NCI-H187 treated with DMSO at 0.1 percent for 48 hours (cell line): ENCODE data around the gene CMBL.
A peak's percentile ranks its signal among the peaks of the same experiment; 100 is the strongest.
"Not testable (repeated sequence)": the region's sequence is repeated elsewhere in the genome, so short reads cannot be mapped to it uniquely, and the experiment has no call there.

Source experiments
- DNase-seq: peaks from one replicate; lab custom pipeline; 2025; lab: John Stamatoyannopoulos, UW

CMBL gene

DNA sequence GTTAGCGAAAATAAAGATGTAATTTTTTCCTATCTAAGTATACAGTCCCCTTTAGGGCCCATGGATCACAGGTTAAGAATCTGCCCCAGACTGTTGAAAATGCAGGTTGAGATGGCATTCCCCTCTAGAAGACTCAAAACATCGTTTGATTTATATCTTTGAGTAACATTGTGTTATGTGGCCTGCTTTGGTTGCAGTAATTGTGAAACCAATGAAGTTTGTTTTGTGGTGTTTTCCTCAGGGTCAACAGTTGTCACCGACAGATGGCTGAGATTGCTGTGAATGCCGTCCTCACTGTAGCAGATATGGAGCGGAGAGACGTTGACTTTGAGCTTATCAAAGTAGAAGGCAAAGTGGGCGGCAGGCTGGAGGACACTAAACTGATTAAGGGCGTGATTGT is 49.8 kb downstream of the CMBL start:
- DNase-seq, result no peak

DNA sequence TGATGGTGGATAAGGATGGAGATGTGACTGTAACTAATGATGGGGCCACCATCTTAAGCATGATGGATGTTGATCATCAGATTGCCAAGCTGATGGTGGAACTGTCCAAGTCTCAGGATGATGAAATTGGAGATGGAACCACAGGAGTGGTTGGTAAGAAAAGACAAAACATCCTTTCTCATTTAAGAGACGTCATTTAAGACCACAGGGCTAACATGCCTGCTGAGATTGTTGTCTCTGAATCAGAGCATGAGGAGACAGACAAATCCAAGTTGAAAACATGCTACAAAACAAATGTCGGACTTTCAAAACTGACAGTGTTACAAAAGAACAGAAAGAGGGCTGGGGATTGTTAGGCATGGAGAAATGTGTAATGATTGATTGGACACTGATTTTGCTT is 53.0 kb downstream of the CMBL start:
- DNase-seq, result no peak

DNA sequence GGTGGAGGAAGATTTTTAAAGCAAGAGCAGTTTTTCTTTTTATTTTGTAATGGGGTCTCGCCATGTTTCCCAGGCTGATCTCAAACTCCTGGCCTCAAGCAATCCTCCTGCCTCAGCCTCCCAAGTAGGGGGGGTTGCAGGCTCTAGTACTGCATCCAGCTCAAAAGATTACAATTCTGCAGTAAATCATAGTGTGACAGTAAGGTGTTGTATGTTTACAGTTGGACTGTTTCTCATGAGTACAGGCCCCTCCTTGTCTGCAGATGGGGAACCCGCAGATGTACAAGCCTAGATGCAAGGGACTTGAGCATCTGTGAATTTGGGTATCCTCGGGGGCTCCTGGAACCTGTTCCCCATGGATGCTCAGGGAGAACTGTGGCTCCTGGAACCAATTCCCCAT is 54.3 kb downstream of the CMBL start:
- DNase-seq, result no peak

GRCh38 chr5:10251405-10251804 is 56.3 kb downstream of the CMBL start:
- no peak for DNase-seq

- no peak for DNase-seq
These were observed 56.9 kb downstream of the CMBL start for GRCh38 chr5:10250806-10251276.

DNA sequence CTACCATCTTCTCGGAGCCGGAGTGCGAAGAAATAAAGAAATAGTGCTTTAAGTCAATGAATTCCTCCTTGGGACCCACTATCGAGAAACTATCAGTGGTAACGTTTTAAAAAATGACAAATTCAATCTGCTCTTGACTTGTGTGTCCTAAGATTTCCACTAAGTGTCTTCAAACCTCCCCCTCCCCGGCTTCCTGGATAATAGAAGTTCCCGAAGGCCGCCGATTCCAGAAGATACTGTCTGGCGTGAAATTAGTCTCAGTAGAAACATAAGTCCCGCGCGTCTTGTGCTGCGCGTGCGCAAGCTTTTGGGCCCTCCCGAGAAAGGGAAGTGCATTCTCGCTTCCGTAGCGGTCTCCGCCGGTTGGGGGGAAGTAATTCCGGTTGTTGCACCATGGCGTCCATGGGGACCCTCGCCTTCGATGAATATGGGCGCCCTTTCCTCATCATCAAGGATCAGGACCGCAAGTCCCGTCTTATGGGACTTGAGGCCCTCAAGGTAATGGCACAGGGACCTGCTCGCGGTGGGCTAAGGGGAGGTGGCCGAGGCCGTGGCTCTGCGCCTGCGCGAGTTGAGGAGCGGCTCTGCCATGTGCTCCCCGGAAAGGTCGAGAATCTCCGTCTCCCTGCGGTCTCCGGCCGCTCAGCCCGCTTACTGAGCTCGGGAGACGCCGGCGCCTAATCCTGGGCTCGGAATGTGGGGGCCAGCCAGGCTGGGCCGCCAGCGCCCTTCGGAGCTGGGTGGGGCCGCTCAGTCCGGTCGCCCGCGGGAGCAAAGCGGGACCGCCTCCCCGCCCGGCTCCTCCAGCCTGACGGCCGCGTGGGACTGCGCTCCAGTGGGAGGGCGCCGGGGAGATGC is 57.5 kb downstream of the CMBL start, which contains the start of gene CCT5:
CCT5 (plus strand) TSS at position 333 of the 858 bp plus-strand sequence; CDS start at position 394, 61 bp downstream.
- DNase-seq, result peak; percentile 94

GRCh38 chr5:10248378-10249260 is 59.1 kb downstream of the CMBL start:
- DNase-seq, result no peak

DNA sequence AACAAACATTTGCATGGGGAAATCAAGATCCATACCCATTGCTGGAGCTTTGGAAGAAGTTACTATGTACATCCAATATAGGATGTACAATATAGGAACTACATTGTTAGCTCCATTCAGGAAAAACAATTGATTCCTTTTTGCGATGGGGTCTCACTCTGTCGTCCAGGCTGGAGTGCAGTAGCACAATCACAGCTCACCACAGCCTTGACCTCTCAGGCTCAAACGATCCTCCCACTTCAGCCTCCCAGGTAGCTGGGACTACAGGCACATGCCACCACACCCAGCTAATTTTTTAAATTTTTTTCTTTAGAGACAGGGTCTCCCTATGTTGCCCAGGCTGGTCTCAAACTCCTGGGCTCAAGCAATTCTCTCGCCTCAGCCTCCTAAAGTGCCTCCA is 60.5 kb downstream of the CMBL start:
- DNase-seq, result not testable (repeated sequence)

DNA sequence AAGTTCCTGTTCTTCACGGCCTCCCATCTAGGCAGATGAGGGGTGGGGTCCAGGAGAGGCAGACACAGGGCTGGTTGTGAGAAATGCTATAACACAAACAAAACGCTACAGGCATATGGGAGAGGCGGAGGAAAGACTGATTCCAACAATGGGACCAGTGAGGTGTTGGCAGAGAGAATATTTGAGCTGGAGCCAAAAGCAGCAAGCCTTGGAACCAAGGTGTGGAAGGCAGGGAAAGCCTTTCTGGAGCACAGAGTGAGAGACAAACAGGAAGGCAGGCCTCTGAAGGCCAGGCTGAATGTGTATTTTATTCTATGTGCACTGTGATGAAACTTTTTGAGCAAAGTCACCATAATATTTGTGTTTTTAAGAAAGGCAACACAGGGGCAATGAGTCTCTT is 60.9 kb downstream of the CMBL start:
- no peak for DNase-seq

DNA sequence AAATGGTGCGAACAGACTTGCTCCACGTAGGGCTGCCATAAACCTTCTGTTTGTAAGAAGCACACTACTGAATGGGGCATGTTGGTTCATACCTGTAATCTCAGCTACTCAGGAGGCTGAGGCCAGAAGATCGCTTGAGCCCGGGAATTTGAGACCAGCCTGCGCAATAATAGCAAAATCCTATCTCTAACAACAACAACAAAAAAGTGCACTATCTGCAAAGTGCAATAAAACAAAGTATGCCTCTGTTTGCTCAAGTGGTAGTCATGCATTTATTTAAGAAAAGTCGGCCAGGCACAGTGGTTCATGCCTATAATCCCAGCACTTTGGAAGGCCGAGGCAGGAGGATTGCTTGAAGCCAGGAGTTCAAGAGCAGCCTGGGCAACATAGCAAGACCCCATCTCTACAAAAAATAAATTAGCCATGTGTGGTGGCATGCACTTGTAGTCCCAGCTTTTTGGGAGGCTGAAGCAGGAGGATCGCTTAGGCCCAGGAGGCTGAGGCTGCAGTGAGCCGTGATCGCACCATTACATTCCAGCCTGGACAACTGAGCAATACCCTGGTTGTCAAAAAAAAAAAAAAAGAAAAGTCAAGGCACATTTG is 63.3 kb downstream of the CMBL start:
- no peak for DNase-seq

- DNase-seq, result no peak
These were observed 64.0 kb downstream of the CMBL start for GRCh38 chr5:10243660-10244240.

DNA sequence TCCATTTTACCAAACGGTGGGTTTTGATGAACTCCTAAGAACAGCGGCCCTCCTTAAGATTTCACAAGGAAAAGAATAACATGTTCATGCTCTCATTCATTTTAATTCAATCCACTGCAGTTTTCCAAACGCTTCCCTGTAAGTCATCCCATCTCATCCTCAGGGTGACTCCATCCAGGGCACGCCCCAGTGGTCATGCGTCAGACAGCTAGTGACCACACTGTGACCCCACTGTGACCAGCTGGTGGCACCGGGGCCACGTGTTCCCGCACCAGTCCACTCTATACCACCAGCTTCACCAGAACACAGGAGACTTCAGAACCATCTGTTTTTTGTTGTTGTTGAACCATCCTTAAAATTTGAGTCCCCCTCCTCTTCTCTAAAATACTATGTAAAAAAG is 72.4 kb downstream of the CMBL start:
- DNase-seq, result no peak

- DNase-seq, result no peak
These were observed 74.2 kb downstream of the CMBL start for GRCh38 chr5:10233505-10233904.

DNA sequence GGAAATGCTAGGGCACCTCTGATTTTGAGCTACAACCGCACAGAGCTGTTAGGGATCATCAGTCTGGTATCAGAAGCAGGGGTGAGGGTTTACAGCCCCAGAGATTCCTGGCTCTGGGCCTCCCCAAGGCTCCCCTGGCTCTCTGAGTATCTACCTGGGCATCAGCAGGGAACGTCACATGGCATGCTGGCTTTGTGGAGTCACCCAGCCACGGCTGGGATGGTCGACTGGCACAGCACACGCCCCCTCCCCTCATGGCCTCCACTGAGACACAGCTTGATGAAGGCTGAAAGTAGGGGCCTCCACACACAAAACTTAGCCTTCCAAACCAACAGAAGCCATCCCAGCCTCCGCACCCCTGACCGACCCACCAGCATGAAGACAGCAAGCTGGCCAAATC is 74.7 kb downstream of the CMBL start:
- DNase-seq, result no peak

GRCh38 chr5:10232386-10232785 is 75.3 kb downstream of the CMBL start:
- no peak for DNase-seq

DNA sequence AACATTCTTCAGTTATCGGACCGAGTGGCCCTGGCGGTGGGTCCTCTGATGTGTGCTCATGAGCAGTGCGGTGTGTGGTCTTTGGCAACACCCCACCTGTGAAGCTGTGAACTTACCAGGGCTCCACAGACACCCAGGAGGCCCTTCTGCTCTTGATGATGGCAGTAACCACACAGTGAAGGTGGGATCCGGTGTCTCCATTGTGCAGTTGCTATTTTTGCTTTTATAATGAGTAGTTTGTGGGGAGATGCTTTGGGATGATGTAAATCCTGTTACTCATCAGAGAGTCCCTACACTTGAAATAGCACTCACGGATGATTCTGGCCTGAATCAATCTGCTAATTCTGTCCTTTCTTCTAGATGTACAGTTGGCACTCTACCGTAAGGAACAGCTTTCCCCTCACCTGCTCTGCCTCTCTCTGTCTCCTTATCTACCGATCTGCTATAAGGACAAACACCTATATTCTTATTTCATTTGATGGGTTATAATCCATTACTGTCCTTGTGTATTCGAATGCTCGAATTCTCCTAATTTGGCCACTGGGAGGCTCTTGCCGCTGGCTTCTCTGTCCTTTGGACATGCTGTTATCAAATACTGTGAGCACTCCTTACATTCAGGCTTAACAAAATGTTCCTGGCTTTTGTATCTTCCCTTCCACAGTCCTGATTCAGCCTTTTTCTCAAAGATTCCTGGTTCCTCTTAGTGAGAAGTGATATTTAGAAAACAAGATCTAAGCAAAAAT is 78.2 kb downstream of the CMBL start:
- no peak for DNase-seq

DNA sequence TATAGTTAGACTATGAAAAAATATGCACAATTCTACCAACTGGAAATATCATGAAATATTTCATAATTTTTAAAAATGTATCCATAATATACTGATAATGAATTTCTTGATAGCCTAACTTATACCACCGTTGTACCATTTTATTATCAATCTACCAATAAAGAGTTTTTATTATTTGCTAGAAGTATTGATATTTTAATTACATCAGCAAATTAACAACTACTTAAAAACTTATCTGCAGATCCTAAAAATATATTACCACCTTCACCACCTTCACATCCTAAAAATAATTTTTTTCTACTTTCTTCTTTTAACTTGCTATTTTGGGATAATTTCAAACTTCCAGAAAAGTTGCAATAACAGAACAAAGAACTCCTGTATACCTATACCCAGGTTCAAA is 79.4 kb downstream of the CMBL start:
- DNase-seq, result no peak
